LNCaP clone FGC (cell line): ENCODE measurements around the gene NUMBL.

Experiments used
- DNase-seq: peaks from one replicate; pipeline ENCODE4 v3.0.0-alpha.2; 2011; ENCODE audit warnings: low read depth
- H3K4me3 ChIP-seq: 2 replicates; pipeline ENCODE4 v1.5.1; 2011; ENCODE audit warnings: mild to moderate bottlenecking, low read depth, low read length, control low read depth
- TF ChIP-seq, protein P1 (sequence below): IDR thresholded peaks from 2 replicates; pipeline ENCODE4 v1.5.1; 2012; ENCODE audit warnings: mild to moderate bottlenecking; ENCODE audit not compliant: control insufficient read depth, insufficient read depth; ENCODE audit errors: extremely low read depth

NUMBL gene

DNA sequence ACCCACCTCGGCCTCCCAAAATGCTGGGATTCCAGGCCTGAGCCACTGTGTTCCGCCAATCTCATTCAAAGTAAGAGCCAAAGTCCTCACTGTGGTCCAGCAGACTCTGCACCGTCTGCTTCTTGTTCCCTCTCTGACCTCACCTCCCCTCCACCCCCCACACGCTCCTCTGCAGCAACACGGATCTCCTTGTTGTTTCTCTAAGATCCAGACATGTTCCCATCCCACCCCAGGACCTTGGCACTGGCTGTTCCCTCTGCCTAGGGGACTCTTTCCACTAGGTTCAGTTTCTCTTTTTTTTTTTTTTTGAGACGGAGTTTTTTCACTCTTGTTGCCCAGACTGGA is 50.8 kb downstream of the NUMBL start:
- TF ChIP-seq, protein P1, sequence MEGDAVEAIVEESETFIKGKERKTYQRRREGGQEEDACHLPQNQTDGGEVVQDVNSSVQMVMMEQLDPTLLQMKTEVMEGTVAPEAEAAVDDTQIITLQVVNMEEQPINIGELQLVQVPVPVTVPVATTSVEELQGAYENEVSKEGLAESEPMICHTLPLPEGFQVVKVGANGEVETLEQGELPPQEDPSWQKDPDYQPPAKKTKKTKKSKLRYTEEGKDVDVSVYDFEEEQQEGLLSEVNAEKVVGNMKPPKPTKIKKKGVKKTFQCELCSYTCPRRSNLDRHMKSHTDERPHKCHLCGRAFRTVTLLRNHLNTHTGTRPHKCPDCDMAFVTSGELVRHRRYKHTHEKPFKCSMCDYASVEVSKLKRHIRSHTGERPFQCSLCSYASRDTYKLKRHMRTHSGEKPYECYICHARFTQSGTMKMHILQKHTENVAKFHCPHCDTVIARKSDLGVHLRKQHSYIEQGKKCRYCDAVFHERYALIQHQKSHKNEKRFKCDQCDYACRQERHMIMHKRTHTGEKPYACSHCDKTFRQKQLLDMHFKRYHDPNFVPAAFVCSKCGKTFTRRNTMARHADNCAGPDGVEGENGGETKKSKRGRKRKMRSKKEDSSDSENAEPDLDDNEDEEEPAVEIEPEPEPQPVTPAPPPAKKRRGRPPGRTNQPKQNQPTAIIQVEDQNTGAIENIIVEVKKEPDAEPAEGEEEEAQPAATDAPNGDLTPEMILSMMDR = no peak
- DNase-seq = no peak
- no peak overlapping the region for H3K4me3 ChIP-seq

DNA sequence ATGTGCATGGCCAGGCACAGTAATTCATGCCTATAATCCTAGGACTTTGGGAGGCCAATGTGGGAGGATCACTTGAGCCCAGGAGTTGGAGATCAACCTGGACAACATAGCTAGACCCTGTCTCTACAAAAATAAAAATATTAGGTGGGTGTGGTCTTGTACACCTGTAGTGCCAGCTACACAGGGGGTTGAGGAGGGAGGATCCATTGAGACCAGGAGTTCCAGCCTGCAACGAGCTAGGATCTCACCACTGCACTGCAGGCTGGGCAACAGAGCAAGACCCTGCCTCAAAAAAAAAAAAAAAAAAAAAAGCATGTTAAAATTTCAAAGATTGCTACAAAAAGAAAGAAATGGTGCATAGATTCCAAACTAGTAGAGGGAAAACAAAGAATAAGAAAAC is 52.1 kb downstream of the NUMBL start:
- no peak for DNase-seq
- TF ChIP-seq, protein P1 = no peak
- H3K4me3 ChIP-seq = no peak overlapping the region

DNA sequence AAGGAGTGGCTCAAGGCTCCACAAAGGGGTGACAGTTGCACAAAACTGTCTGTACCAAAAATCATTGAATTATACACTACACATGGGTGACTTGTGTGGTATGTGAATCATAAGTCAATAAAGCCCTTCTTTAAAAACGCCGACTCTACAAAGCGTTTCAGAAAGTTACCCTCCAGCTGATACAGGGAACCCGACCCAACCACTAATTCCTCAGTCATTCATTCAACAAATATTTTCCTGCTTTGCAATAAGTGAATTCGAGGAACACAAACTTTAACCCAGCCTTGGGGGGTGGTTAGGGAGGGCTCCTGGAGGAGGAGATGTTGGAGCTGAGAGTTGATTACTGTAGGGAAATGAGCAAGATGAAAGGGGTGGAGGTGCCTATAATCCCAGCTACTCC is 57.2 kb downstream of the NUMBL start:
- DNase-seq = no peak
- no peak overlapping the region for H3K4me3 ChIP-seq
- TF ChIP-seq, protein P1 = no peak

DNA sequence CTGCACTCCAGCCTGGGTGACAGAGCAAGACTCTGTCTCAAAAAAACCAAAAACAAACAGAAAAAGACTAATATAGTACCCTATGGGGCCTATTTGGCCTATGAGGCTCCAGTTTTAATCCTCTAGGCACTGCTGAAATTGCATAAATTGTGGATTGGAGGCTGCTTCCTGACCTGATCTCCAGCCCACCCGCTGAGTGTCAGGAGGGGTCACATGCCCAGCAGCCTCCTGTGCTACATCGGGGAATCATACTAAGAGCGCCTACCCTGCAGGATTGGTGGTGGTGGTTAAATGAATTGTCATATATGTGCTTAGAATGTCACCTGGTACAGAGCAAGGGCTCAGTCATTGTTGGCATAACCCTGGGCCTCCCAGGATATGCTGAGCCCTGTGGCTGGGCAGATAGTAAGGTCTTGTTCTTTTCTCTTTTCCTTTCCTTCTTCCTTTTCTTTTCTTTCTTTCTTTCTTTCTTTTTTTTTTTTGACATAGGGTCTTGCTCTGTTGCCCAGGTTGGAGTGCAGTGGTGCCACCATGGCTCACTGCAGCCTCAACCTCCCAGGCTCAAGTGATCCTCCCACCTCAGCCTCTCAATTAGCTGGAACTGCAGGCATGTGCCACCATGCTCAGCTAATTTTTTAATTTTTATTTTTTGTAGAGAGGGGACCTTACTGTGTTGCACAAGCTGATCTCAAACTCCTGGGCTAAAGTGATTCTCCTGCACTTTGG is 58.0 kb downstream of the NUMBL start:
- TF ChIP-seq, protein P1 = no peak
- no peak for DNase-seq
- no peak overlapping the region for H3K4me3 ChIP-seq

DNA sequence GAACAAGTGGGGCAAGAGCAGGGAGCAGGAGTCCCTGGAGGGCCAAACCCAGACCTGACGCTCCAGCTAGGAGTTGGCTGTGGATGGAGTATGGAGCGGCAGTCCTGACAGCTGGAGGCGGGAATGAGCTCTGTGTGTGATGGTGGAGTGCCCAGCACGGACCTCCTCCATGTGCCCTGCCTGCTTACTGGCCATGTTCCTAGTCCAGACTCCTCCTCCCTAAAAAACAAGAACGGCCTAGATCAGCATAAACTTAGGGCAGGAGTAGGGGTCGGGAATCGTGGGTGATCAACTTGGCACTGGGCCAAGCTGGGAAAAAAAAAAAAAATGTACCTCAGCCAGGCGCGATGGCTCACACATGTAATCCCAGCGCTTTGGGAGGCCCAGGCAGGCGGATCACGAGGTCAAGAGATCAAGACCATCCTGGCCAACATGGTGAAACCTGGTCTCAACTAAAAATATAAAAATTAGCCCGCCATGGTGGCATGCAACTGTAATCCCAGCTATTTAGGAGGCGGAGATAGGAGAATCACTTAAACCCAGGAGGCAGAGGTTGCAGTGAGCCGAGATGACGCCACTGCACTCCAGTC is 59.8 kb downstream of the NUMBL start:
- no peak for DNase-seq
- no peak overlapping the region for H3K4me3 ChIP-seq
- TF ChIP-seq, protein P1 = no peak

DNA sequence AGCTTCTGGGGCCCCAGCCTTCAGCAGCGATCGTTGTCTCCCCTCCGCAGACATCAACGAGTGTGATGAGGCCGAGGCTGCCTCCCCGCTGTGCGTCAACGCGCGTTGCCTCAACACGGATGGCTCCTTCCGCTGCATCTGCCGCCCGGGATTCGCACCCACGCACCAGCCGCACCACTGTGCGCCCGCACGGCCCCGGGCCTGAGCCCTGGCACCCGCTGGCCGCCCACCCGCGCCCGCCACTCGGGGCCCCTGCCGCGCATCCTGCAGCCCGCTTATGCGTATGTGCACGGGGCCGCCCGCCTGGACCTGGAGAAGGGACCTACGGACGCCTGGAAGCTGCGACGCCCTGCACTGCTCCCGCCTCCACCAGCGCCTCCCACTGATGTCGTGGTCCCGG is 61.1 kb downstream of the NUMBL start:
- TF ChIP-seq, protein P1 = no peak
- H3K4me3 ChIP-seq = no peak overlapping the region
- no peak for DNase-seq
